A549 (cell line): Measurements from ENCODE around the gene CRTC2. TPM values are rescaled to one million over a fixed set of nuclear protein-coding genes. Genes with fewer than 3 reads are reported as not detected.

Source experiments
- ATAC-seq, 2 experiments: fragments of 200-7000 bp in 1 of 2; fragments of >200 bp in 1 of 2; cut with Nextera tagmentation in 1 of 2; cut with Tn5 transposase in 1 of 2; 3 replicates each; pipeline versions ENCODE4 v1.8.0 to v1.9.1; 2018 to 2020; ENCODE audit warnings: mild to moderate bottlenecking in 1 of 2, moderate library complexity in 1 of 2
- CTCF ChIA-PET: fragments of 300-600 bp; sonication (Branson Sonifier 250); formaldehyde crosslinking; extraction: SDS; loops from one replicate; lab custom pipeline; 2021; ENCODE audit warnings: antibody characterized with exemption, inconsistent platforms; lab: Yijun Ruan, JAX
- POLR2A ChIA-PET: fragments of 350-600 bp; formaldehyde crosslinking; extraction: SDS; loops from one replicate; lab custom pipeline; 2021; ENCODE audit warnings: antibody characterized with exemption, inconsistent platforms; lab: Yijun Ruan, JAX
- DNase-seq, 2 experiments: peaks; one replicate each; pipeline versions ENCODE4 v3.0.0 to v3.0.0-alpha.2; 2011 to 2016; ENCODE audit warnings: low read depth in 1 of 2, low spot score in 1 of 2
- FAIRE-seq: peaks from 2 replicates; lab custom pipeline; 2011; peaks lifted over from hg19 to GRCh38; lab: Jason Lieb, UNC
- H3K27ac ChIP-seq, 2 experiments: fragments of >200 bp; sonication (Bioruptor Twin); formaldehyde crosslinking; 3 replicates each; pipeline ENCODE4 v1.5.1; 2016 to 2017
- H3K4me1 ChIP-seq: fragments of >200 bp; sonication (Bioruptor Twin); formaldehyde crosslinking; 3 replicates; pipeline ENCODE4 v1.6.1; 2016
- H3K4me2 ChIP-seq: fragments of >200 bp; sonication (Bioruptor Twin); formaldehyde crosslinking; 3 replicates; pipeline ENCODE4 v1.6.1; 2016
- H3K4me3 ChIP-seq: fragments of >200 bp; sonication (Bioruptor Twin); formaldehyde crosslinking; 3 replicates; pipeline ENCODE4 v1.5.1; 2016
- H3K9me3 ChIP-seq: fragments of >200 bp; sonication (Bioruptor Twin); formaldehyde crosslinking; 3 replicates; pipeline ENCODE4 v1.6.1; 2016
- CBX2 ChIP-seq: fragments of 200-600 bp; sonication (generic); IDR thresholded peaks from 2 replicates; pipeline ENCODE4 v1.6.1; 2016; ENCODE audit warnings: low read depth, mild to moderate bottlenecking, borderline replicate concordance
- CEBPB ChIP-seq, 2 experiments: fragments of >200 bp in 1 of 2; sonication (Bioruptor Twin) in 1 of 2; formaldehyde crosslinking in 1 of 2; IDR thresholded peaks; 2 replicates each; pipeline ENCODE4 v1.6.1; 2012 to 2016
- EHF ChIP-seq: fragments of 250-450 bp; sonication (Bioruptor Pico); IDR thresholded peaks from 2 replicates; pipeline ENCODE4 v1.5.0; 2020; ENCODE audit warnings: mild to moderate bottlenecking
- ESRRA ChIP-seq: fragments of 150-350 bp; IDR thresholded peaks from 2 replicates; pipeline ENCODE4 v1.6.1; 2014; ENCODE audit warnings: mild to moderate bottlenecking, low read length, borderline replicate concordance
- FOSL2 ChIP-seq, 2 experiments: fragments of 450-650 bp in 1 of 2; fragments of >200 bp in 1 of 2; sonication (Bioruptor Twin) in 1 of 2; formaldehyde crosslinking; IDR thresholded peaks; 2 replicates each; pipeline versions ENCODE4 v1.5.0 to v1.6.1; 2016 to 2020; ENCODE audit warnings: mild to moderate bottlenecking in 1 of 2, moderate library complexity in 1 of 2
- HDAC2 ChIP-seq: fragments of 200-600 bp; sonication (generic); IDR thresholded peaks from 2 replicates; pipeline ENCODE4 v1.6.1; 2016
- HOXA7 ChIP-seq: fragments of 250-450 bp; sonication (Bioruptor Pico); IDR thresholded peaks from 2 replicates; pipeline ENCODE4 v1.5.0; 2020; ENCODE audit warnings: mild to moderate bottlenecking, moderate library complexity
- JUN ChIP-seq, 2 experiments: fragments of >200 bp; sonication (Bioruptor Twin); formaldehyde crosslinking; IDR thresholded peaks; 2 replicates in 1 of 2; 3 replicates in 1 of 2; pipeline ENCODE4 v1.6.1; 2016 to 2017
- KDM5A ChIP-seq: fragments of 200-600 bp; sonication (generic); IDR thresholded peaks from 2 replicates; pipeline ENCODE4 v1.6.1; 2016; ENCODE audit warnings: antibody characterized with exemption, mild to moderate bottlenecking
- MYC ChIP-seq: IDR thresholded peaks from 2 replicates; pipeline ENCODE4 v1.6.1; 2012; ENCODE audit warnings: mild to moderate bottlenecking, inconsistent platforms, low read length, improper control_type of control experiment, borderline replicate concordance
- NR3C1 ChIP-seq: fragments of >200 bp; sonication (Bioruptor Twin); formaldehyde crosslinking; IDR thresholded peaks from 3 replicates; pipeline ENCODE4 v1.6.1; 2017
- POLR2A ChIP-seq: IDR thresholded peaks from 2 replicates; pipeline ENCODE4 v1.6.1; 2012; ENCODE audit warnings: mild to moderate bottlenecking, low read length
- RFX5 ChIP-seq: fragments of 450-650 bp; IDR thresholded peaks from 2 replicates; pipeline ENCODE4 v1.7.1; 2014; ENCODE audit warnings: antibody characterized with exemption, mild to moderate bottlenecking, moderate library complexity
- SMC3 ChIP-seq: fragments of >200 bp; sonication (Bioruptor Twin); formaldehyde crosslinking; IDR thresholded peaks from 3 replicates; pipeline ENCODE4 v1.6.1; 2018; ENCODE audit warnings: inconsistent platforms
- ZC3H11A ChIP-seq: fragments of 450-650 bp; IDR thresholded peaks from 2 replicates; pipeline ENCODE4 v1.6.1; 2014; ENCODE audit warnings: antibody characterized with exemption, mild to moderate bottlenecking
- ZNF302 ChIP-seq: fragments of 250-450 bp; sonication (Bioruptor Pico); IDR thresholded peaks from 2 replicates; pipeline ENCODE4 v1.9.0; 2021; ENCODE audit warnings: inconsistent platforms, mild to moderate bottlenecking, moderate library complexity
- WGBS: methylation state at CpG from one replicate; pipeline ENCODE4 v1.1.6; 2017; ENCODE audit errors: missing lambda C conversion rate; 5-methylcytosine and 5-hydroxymethylcytosine counted together
- polyA plus RNA-seq, 4 experiments: library from polyadenylated mRNA; depleted of rRNA in 3 of 4; stranded (reverse); fragments of >200 nt; fragmentation: RNase III in 1 of 4; extraction: RNeasy Plus Mini Kit Qiagen cat#74134 plus additional on column Dnase treatment in 1 of 4; gene quantifications; 2 replicates in 3 of 4; 3 replicates in 1 of 4; pipeline ENCODE4 v1.2.3, GENCODE V29; 2011 to 2017
- TF ChIP-seq, protein P1 (sequence below): fragments of >200 bp; sonication (Bioruptor Twin); formaldehyde crosslinking; IDR thresholded peaks from 2 replicates; pipeline ENCODE4 v1.6.1; 2016
- TF ChIP-seq, protein P2 (sequence below): fragments of 150-350 bp; IDR thresholded peaks from 2 replicates; pipeline ENCODE4 v1.6.1; 2014; ENCODE audit warnings: low read depth, mild to moderate bottlenecking, low read length
- TF ChIP-seq, protein P3 (sequence below): fragments of 250-450 bp; sonication (Bioruptor Pico); IDR thresholded peaks from 2 replicates; pipeline ENCODE4 v1.5.0; 2021; ENCODE audit warnings: mild to moderate bottlenecking, moderate library complexity, borderline replicate concordance
- TF ChIP-seq, protein P4 (sequence below): IDR thresholded peaks from 2 replicates; pipeline ENCODE4 v1.6.1; 2012
- TF ChIP-seq, protein P5 (sequence below): fragments of >200 bp; sonication (Bioruptor Twin); formaldehyde crosslinking; IDR thresholded peaks from 3 replicates; pipeline ENCODE4 v1.6.1; 2016
- TF ChIP-seq, protein P6 (sequence below): fragments of >200 bp; sonication (Bioruptor Twin); formaldehyde crosslinking; IDR thresholded peaks from 3 replicates; pipeline ENCODE4 v1.5.1; 2016

Gene CRTC2
- polyA plus RNA-seq, 2 of the 4 experiments (the other 2 are of a cell fraction): 19.7 to 22.3 TPM

DNA sequence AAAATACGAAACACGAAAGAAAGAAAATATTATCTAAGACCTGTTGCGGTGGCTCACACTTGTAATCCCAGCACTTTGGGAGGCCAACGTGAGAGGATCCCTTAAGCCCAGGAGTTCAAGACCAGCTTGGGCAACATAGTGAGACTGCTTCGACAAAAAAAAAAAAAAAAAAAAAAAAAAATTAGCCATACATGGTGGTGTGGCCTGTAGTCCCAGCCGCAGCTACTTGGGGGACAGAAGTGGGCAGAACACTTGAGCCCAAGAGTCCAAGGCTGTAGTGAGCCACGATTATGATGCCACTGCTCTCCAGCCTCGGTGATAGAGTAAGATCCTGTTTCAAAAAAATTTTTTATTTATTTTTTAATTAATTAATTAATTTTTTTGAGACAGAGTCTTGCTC is 29.2 kb upstream of the CRTC2 start:
- no peak overlapping the region for H3K4me2 ChIP-seq
- H3K9me3 ChIP-seq: no peaks in the 10 kb centered on the region
- ChIA-PET POLR2A (interaction anchor here (1.0 to 1.9 kb wide), 2 partner anchors 20 to 24 kb away, joined by 3 to 13 read pairs; partner anchors contain the start of genes CREB3L4 and SLC39A1), CTCF (interaction anchor here (0.7 to 5.4 kb wide), 29 partner anchors 12 to 477 kb away, joined by 3 to 90 read pairs (median 9); partner anchors contain the start of genes CREB3L4, DENND4B, GATAD2B and JTB)
- no peak overlapping the region for H3K4me3 ChIP-seq
- H3K4me1 ChIP-seq: peaks cover 19% of the 10 kb centered on the region
- DNase-seq: no peak
- peak overlapping the region in 1 of 2 experiments; percentile 88; a peak in 2 of 6 replicates for H3K27ac ChIP-seq
- FAIRE-seq: no peak
- TF ChIP-seq, protein P1, sequence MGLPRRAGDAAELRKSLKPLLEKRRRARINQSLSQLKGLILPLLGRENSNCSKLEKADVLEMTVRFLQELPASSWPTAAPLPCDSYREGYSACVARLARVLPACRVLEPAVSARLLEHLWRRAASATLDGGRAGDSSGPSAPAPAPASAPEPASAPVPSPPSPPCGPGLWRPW: no peak
- TF ChIP-seq RFX5: no peak
- no peak for TF ChIP-seq SMC3
- no peak for TF ChIP-seq ESRRA
- no peak for TF ChIP-seq HDAC2
- TF ChIP-seq KDM5A: no peak
- TF ChIP-seq EHF (CRISPR knock-in tag): no peak
- TF ChIP-seq ZC3H11A: no peak
- no peak for TF ChIP-seq JUN (IDR thresholded peaks at IDR 0.05)
- TF ChIP-seq HOXA7: no peak
- TF ChIP-seq POLR2A: no peak
- TF ChIP-seq, protein P2, sequence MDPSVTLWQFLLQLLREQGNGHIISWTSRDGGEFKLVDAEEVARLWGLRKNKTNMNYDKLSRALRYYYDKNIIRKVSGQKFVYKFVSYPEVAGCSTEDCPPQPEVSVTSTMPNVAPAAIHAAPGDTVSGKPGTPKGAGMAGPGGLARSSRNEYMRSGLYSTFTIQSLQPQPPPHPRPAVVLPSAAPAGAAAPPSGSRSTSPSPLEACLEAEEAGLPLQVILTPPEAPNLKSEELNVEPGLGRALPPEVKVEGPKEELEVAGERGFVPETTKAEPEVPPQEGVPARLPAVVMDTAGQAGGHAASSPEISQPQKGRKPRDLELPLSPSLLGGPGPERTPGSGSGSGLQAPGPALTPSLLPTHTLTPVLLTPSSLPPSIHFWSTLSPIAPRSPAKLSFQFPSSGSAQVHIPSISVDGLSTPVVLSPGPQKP: no peak
- TF ChIP-seq ZNF302 (CRISPR knock-in tag): no peak
- no peak for TF ChIP-seq FOSL2 (IDR thresholded peaks at IDR 0.05)
- TF ChIP-seq FOSL2 (CRISPR knock-in tag; IDR thresholded peaks at IDR 0.05): no peak
- TF ChIP-seq, protein P3, sequence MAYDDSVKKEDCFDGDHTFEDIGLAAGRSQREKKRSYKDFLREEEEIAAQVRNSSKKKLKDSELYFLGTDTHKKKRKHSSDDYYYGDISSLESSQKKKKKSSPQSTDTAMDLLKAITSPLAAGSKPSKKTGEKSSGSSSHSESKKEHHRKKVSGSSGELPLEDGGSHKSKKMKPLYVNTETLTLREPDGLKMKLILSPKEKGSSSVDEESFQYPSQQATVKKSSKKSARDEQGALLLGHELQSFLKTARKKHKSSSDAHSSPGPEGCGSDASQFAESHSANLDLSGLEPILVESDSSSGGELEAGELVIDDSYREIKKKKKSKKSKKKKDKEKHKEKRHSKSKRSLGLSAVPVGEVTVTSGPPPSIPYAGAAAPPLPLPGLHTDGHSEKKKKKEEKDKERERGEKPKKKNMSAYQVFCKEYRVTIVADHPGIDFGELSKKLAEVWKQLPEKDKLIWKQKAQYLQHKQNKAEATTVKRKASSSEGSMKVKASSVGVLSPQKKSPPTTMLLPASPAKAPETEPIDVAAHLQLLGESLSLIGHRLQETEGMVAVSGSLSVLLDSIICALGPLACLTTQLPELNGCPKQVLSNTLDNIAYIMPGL: no peak
- no peak for ATAC-seq
- 89% methylated on average over 8 of the region's 8 CpGs for WGBS

DNA sequence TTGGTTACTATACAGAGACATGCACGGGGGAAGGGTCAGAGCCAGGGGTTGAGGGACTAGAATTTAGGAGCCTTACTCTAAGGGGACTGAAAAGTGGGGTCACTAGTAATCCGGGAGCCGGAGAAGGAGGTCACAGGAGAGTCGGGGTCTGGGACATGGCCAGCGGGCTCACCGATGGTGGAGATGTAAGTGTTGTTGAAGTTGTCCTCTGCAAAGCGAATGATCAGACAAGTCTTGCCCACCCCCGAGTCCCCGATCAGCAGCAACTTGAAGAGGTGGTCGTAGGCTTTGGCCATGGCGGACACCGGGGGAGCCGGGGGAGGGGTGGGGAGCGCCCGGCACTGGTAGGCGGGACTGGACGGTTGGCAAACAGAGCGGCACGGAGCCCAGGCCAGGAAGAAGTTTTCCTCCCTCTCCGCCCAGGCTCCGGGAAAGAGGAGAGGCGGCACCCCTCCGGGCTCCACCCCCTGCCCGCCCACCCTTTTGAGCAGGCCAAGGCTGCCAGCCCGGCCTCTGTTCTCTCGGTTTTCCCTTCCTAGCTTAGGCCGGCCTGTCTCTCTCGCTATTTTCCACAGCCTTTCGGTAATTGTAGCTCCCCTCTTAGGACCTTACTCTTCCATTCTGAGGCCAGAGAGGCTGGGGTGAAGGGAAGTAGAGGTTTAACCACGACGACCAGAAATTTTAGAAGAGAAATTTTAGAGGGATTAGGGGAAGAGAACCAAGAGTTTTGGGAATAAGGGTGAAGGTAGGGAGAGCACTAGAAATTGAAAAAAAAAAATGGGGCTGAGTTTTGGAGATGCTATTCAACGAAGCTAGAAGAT is 27.7 kb upstream of the CRTC2 start, which contains the start of gene RAB13:
RAB13 (minus strand) TSS at position 399 of the 821 bp plus-strand sequence; CDS start at position 296, 103 bp downstream.
- H3K27ac ChIP-seq: peak within 1 kb of the TSS; percentile 79 to 88
- H3K4me2 ChIP-seq: peak within 1 kb of the TSS; percentile 85
- FAIRE-seq (no peak), ATAC-seq (peak; percentile 90 to 92), DNase-seq (peak; percentile 84 to 94)
- under 1% methylated on average over 18 of the region's 32 CpGs for WGBS
- TF ChIP-seq, protein P4, sequence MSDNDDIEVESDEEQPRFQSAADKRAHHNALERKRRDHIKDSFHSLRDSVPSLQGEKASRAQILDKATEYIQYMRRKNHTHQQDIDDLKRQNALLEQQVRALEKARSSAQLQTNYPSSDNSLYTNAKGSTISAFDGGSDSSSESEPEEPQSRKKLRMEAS: no peak
- 0 out of 2 replicates have a peak, but pooled peaks have one; percentile 26 for TF ChIP-seq RFX5
- TF ChIP-seq, protein P5, sequence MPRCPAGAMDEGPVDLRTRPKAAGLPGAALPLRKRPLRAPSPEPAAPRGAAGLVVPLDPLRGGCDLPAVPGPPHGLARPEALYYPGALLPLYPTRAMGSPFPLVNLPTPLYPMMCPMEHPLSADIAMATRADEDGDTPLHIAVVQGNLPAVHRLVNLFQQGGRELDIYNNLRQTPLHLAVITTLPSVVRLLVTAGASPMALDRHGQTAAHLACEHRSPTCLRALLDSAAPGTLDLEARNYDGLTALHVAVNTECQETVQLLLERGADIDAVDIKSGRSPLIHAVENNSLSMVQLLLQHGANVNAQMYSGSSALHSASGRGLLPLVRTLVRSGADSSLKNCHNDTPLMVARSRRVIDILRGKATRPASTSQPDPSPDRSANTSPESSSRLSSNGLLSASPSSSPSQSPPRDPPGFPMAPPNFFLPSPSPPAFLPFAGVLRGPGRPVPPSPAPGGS: peak; percentile 49; the same call in 1 of the 3 replicates
- TF ChIP-seq, protein P3: no peak
- TF ChIP-seq, protein P6, sequence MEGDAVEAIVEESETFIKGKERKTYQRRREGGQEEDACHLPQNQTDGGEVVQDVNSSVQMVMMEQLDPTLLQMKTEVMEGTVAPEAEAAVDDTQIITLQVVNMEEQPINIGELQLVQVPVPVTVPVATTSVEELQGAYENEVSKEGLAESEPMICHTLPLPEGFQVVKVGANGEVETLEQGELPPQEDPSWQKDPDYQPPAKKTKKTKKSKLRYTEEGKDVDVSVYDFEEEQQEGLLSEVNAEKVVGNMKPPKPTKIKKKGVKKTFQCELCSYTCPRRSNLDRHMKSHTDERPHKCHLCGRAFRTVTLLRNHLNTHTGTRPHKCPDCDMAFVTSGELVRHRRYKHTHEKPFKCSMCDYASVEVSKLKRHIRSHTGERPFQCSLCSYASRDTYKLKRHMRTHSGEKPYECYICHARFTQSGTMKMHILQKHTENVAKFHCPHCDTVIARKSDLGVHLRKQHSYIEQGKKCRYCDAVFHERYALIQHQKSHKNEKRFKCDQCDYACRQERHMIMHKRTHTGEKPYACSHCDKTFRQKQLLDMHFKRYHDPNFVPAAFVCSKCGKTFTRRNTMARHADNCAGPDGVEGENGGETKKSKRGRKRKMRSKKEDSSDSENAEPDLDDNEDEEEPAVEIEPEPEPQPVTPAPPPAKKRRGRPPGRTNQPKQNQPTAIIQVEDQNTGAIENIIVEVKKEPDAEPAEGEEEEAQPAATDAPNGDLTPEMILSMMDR: no peak
- no peak for TF ChIP-seq ZC3H11A
- TF ChIP-seq POLR2A: peak; percentile 38; the same call in 1 of the 2 replicates
- TF ChIP-seq CEBPB (IDR thresholded peaks at IDR 0.05): no peak
- peak; percentile 25 to 33; a peak in 2 of 5 replicates for TF ChIP-seq JUN (IDR thresholded peaks at IDR 0.05)
- no peak for TF ChIP-seq CBX2
- no peak for TF ChIP-seq NR3C1
- TF ChIP-seq MYC: no peak
- ChIA-PET CTCF (interaction anchor here (0.5 to 5.4 kb wide), 63 partner anchors 11 to 631 kb away, joined by 3 to 90 read pairs (median 4); partner anchors contain the start of genes CREB3L4, CRTC2, DENND4B and GATAD2B), POLR2A (interaction anchor here (0.6 to 2.4 kb wide), 8 partner anchors 9 to 454 kb away, joined by 3 to 13 read pairs (median 4); partner anchors contain the start of genes CREB3L4, ILF2, JTB and SLC39A1)
- peak within 1 kb of the TSS; percentile 60 for H3K4me3 ChIP-seq
- H3K9me3 ChIP-seq: no peaks in the 10 kb centered on the region
- H3K4me1 ChIP-seq: peaks cover 10% of the 10 kb centered on the region
